MM.1S (cell line): Measurements from ENCODE around the gene ACSS1.

Source experiments
- DNase-seq: peaks from one replicate; pipeline ENCODE4 v3.0.0-alpha.2; 2015
- H2AFZ ChIP-seq: fragments of 300-600 bp; sonication (generic); 2 replicates; pipeline ENCODE4 v1.6.0; 2016; ENCODE audit warnings: antibody characterized with exemption, low read length
- H3F3A ChIP-seq: fragments of 300-600 bp; sonication (generic); 2 replicates; pipeline ENCODE4 v1.6.1; 2016; ENCODE audit warnings: mild to moderate bottlenecking, antibody characterized with exemption, low read length, moderate library complexity, mixed read lengths; ENCODE audit not compliant: insufficient read depth
- H3K27ac ChIP-seq: fragments of 300-600 bp; sonication (generic); 2 replicates; pipeline ENCODE4 v1.5.1; 2016; ENCODE audit warnings: mild to moderate bottlenecking, low read length
- H3K27me3 ChIP-seq: fragments of 300-600 bp; sonication (generic); replicated peaks from 2 replicates; pipeline ENCODE4 v1.6.0; 2016; ENCODE audit warnings: low read length; ENCODE audit not compliant: insufficient read depth
- H3K36me3 ChIP-seq: fragments of 300-600 bp; sonication (generic); replicated peaks from 2 replicates; pipeline ENCODE4 v1.6.1; 2016; ENCODE audit warnings: mild to moderate bottlenecking, low read length, mixed read lengths; ENCODE audit not compliant: insufficient read depth
- H3K4me1 ChIP-seq: fragments of 300-600 bp; sonication (generic); 2 replicates; pipeline ENCODE4 v1.6.1; 2016; ENCODE audit warnings: low read length, mixed read lengths
- H3K4me2 ChIP-seq: fragments of 300-600 bp; sonication (generic); 2 replicates; pipeline ENCODE4 v1.6.0; 2016; ENCODE audit warnings: low read depth, low read length
- H3K4me3 ChIP-seq: fragments of 300-600 bp; sonication (generic); 2 replicates; pipeline ENCODE4 v1.5.1; 2016; ENCODE audit warnings: low read length, mixed read lengths
- H3K79me2 ChIP-seq: fragments of 300-600 bp; sonication (generic); 2 replicates; pipeline ENCODE4 v1.6.1; 2016; ENCODE audit warnings: mixed run types, low read length, mixed read lengths
- H3K9ac ChIP-seq: fragments of 300-600 bp; sonication (generic); 2 replicates; pipeline ENCODE4 v1.6.1; 2016; ENCODE audit warnings: low read length, mixed read lengths
- H3K9me2 ChIP-seq: fragments of 300-600 bp; sonication (generic); replicated peaks from 2 replicates; pipeline ENCODE4 v1.6.1; 2016; ENCODE audit warnings: mild to moderate bottlenecking, low read length, mixed read lengths; ENCODE audit not compliant: insufficient read depth
- H3K9me3 ChIP-seq: fragments of 300-600 bp; sonication (generic); replicated peaks from 2 replicates; pipeline ENCODE4 v1.6.1; 2016; ENCODE audit warnings: mild to moderate bottlenecking, low read length, mixed read lengths; ENCODE audit not compliant: insufficient read depth
- H4K20me1 ChIP-seq: fragments of 300-600 bp; sonication (generic); 2 replicates; pipeline ENCODE4 v1.6.1; 2016; ENCODE audit warnings: mild to moderate bottlenecking, low read length, moderate library complexity, mixed read lengths; ENCODE audit not compliant: insufficient read depth
- EZH2 ChIP-seq: fragments of 300-600 bp; sonication (generic); optimal IDR thresholded peaks from 2 replicates; pipeline ENCODE3; 2017; ENCODE audit warnings: low read depth, mild to moderate bottlenecking, antibody characterized with exemption, low read length, mixed read lengths
- EZH2phosphoT487 ChIP-seq: fragments of 300-600 bp; sonication (generic); IDR thresholded peaks from 2 replicates; pipeline ENCODE4 v1.6.1; 2018; ENCODE audit warnings: antibody characterized with exemption, low read length
- TF ChIP-seq, protein P1 (sequence below): fragments of 300-600 bp; sonication (generic); IDR thresholded peaks from 2 replicates; pipeline ENCODE4 v1.5.1; 2016; ENCODE audit warnings: antibody characterized with exemption, low read length, mixed read lengths

The ACSS1 gene

DNA sequence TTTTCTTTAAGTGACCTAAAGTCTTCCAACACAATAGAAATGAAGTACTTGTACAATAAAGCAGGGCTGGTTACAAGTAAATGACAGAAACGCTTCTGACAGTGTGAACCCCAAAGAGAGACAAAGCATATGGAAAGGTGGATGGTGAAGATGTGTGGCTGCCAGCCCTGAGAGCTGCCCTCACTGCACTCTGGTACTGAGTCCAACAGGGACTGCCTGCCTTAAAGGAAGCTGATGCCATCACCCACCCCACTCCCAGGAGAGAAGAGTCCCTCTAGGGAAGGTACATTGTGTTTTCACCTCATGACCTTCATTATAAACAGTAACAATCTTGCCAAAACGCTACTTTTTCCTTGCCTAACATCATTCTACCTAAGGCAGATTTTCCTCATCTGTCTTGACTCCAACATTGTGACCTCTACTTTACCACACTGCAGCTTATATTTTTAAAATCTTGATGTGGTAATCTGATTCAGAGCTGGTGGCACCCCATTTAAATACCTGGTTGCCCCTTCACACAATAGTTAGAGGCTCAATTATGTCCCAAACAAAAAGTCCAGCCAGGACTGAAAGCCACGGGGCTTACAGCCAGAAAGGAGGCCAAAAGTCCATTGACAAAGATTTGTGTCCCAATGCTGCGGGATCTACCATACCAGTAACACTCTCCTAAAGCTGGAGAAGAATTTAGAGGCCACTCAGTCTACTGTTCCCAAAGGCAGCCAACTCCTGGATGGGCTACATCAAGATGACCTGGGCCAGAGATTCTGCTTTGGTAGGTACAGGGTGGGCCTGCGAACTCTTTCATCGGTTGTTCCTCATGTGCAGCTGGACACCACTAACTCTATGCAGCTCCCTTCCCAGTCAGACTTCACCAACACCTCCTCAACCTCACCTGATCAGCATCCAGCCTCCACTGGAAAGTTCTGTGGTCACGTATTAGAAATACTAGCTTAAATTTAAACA is 69.8 kb downstream of the ACSS1 start:
- Histone ChIP-seq H3K9me2 (no peaks in the 10 kb centered on the region), H3K9me3 (no peaks in the 10 kb centered on the region), H3K36me3 (0 out of 2 replicates have a peak, but pooled peaks cover 3% of the 10 kb centered on the region), H3K4me3 (no peak overlapping the region), H3K4me1 (peaks cover 18% of the 10 kb centered on the region), H3K27ac (no peak overlapping the region), H3K79me2 (peaks cover 93% of the 10 kb centered on the region), H3K4me2 (no peak overlapping the region), H2AFZ (no peak overlapping the region), H3K27me3 (no peaks in the 10 kb centered on the region), H3K9ac (no peak overlapping the region), H3F3A (no peaks in the 10 kb centered on the region), H4K20me1 (no peaks in the 10 kb centered on the region)
- TF ChIP-seq EZH2, result no peak
- TF ChIP-seq, protein P1, sequence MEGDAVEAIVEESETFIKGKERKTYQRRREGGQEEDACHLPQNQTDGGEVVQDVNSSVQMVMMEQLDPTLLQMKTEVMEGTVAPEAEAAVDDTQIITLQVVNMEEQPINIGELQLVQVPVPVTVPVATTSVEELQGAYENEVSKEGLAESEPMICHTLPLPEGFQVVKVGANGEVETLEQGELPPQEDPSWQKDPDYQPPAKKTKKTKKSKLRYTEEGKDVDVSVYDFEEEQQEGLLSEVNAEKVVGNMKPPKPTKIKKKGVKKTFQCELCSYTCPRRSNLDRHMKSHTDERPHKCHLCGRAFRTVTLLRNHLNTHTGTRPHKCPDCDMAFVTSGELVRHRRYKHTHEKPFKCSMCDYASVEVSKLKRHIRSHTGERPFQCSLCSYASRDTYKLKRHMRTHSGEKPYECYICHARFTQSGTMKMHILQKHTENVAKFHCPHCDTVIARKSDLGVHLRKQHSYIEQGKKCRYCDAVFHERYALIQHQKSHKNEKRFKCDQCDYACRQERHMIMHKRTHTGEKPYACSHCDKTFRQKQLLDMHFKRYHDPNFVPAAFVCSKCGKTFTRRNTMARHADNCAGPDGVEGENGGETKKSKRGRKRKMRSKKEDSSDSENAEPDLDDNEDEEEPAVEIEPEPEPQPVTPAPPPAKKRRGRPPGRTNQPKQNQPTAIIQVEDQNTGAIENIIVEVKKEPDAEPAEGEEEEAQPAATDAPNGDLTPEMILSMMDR, result no peak
- no peak for TF ChIP-seq EZH2phosphoT487
- DNase-seq, result no peak

- no peak overlapping the region for H3K4me2 ChIP-seq
- no peaks in the 10 kb centered on the region for H3K27me3 ChIP-seq
Measured at GRCh38 chr20:24987244-24987643, 70.7 kb downstream of the ACSS1 start.

DNA sequence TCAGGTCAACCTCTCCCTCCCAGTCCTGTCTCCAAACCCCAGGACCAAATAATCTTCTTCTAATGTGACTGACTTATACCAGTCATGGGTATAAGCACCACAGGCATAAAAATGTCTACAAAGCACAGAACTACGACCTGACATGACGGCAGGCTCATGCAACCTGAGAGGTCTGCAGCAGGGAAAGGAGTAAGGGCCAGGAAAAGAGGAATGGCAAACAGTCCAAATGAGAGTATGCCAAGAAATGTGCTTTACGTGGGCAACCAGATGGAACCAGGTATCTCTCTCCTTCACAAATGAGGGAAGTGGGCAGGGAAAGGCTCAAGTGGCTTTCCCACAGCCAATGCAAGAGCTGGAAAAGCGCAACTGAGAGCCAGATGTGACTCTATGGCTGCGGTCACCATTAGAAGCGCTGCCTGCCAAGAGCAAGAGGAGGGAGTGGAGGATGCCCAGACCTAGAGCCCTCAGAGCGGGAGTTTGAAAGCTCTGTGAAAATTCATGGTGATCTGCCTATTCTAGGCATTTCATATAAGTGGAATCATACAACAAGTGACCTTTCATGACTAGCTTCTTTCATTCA is 71.4 kb downstream of the ACSS1 start:
- H3K9ac ChIP-seq, result no peak overlapping the region
- no peak overlapping the region for H3K4me3 ChIP-seq
- TF ChIP-seq EZH2phosphoT487 (no peak), EZH2 (no peak)
- TF ChIP-seq, protein P1, result no peak
- no peaks in the 10 kb centered on the region for H3K27me3 ChIP-seq
- H4K20me1 ChIP-seq, result no peaks in the 10 kb centered on the region
- H3K4me1 ChIP-seq, result peaks cover 14% of the 10 kb centered on the region
- peaks cover 97% of the 10 kb centered on the region for H3K79me2 ChIP-seq
- no peaks in the 10 kb centered on the region for H3K9me3 ChIP-seq
- H3F3A ChIP-seq, result no peaks in the 10 kb centered on the region
- no peak for DNase-seq
- no peak overlapping the region for H2AFZ ChIP-seq
- H3K27ac ChIP-seq, result no peak overlapping the region
- H3K36me3 ChIP-seq, result peaks cover 4% of the 10 kb centered on the region; the same call in 1 of the 2 replicates
- no peaks in the 10 kb centered on the region for H3K9me2 ChIP-seq
- H3K4me2 ChIP-seq, result no peak overlapping the region

More at GRCh38 chr20:24987244-24987643, 70.7 kb downstream of the ACSS1 start:
- Histone ChIP-seq H3K4me3 (no peak overlapping the region), H3K79me2 (peaks cover 100% of the 10 kb centered on the region), H3K9me2 (no peaks in the 10 kb centered on the region), H3K4me1 (peaks cover 15% of the 10 kb centered on the region), H2AFZ (no peak overlapping the region), H3K9ac (no peak overlapping the region), H3K27ac (no peak overlapping the region), H3K9me3 (no peaks in the 10 kb centered on the region), H3K36me3 (0 out of 2 replicates have a peak, but pooled peaks cover 4% of the 10 kb centered on the region), H3F3A (no peaks in the 10 kb centered on the region), H4K20me1 (no peaks in the 10 kb centered on the region)
- TF ChIP-seq EZH2 (no peak), EZH2phosphoT487 (no peak)
- TF ChIP-seq, protein P1, result no peak
- DNase-seq, result no peak
